Fibroblast of lung (primary cell): ENCODE measurements around the gene PCSK5.

ENCODE experiments used
- EZH2 ChIP-seq: IDR thresholded peaks from 2 replicates; pipeline ENCODE4 v1.5.1; 2012; ENCODE audit warnings: low read length, control low read depth, mild to moderate bottlenecking; ENCODE audit errors: missing control alignments
- TF ChIP-seq, protein P1 (sequence below), 2 donors: IDR thresholded peaks in 1 of 2; conservative IDR thresholded peaks in 1 of 2; 1 replicate in 1 of 2; 2 replicates in 1 of 2; pipeline ENCODE4 v1.5.1; 2011 to 2012; ENCODE audit warnings: low read length in 2 of 2, control low read depth in 1 of 2, inconsistent platforms in 1 of 2, low read depth in 1 of 2, mild to moderate bottlenecking in 1 of 2

- TF ChIP-seq, protein P1, sequence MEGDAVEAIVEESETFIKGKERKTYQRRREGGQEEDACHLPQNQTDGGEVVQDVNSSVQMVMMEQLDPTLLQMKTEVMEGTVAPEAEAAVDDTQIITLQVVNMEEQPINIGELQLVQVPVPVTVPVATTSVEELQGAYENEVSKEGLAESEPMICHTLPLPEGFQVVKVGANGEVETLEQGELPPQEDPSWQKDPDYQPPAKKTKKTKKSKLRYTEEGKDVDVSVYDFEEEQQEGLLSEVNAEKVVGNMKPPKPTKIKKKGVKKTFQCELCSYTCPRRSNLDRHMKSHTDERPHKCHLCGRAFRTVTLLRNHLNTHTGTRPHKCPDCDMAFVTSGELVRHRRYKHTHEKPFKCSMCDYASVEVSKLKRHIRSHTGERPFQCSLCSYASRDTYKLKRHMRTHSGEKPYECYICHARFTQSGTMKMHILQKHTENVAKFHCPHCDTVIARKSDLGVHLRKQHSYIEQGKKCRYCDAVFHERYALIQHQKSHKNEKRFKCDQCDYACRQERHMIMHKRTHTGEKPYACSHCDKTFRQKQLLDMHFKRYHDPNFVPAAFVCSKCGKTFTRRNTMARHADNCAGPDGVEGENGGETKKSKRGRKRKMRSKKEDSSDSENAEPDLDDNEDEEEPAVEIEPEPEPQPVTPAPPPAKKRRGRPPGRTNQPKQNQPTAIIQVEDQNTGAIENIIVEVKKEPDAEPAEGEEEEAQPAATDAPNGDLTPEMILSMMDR (conservative IDR thresholded peaks at IDR 0.05 in 1 of 2, IDR thresholded peaks at IDR 0.05 in 1 of 2; ENCODE audit: low read depth in 1 of 2, low read length in 2 of 2), result no peak
- no peak for TF ChIP-seq EZH2
Measured at GRCh38 chr9:76377791-76378190, 487.3 kb downstream of the PCSK5 start.
